ENCODE data around the gene ADAMTSL5.

ADAMTSL5 gene

GRCh38 chr19:1496714-1497577 is 15.9 kb downstream of the ADAMTSL5 start:
- no peak for DNase-seq

GRCh38 chr19:1495799-1496713 is 16.8 kb downstream of the ADAMTSL5 start:
- no peak for DNase-seq

GRCh38 chr19:1495051-1495798 is 17.6 kb downstream of the ADAMTSL5 start:
- no peak for DNase-seq

GRCh38 chr19:1494115-1494815 is 18.6 kb downstream of the ADAMTSL5 start:
- no peak for DNase-seq

GRCh38 chr19:1492474-1493006 is 20.3 kb downstream of the ADAMTSL5 start:
- DNase-seq = no peak

GRCh38 chr19:1491849-1492170 is 21.0 kb downstream of the ADAMTSL5 start:
- DNase-seq = no peak

- DNase-seq = no peak
Observed at GRCh38 chr19:1491114-1491848, 21.5 kb downstream of the ADAMTSL5 start, which contains the start of gene REEP6. REEP6 (plus strand) TSS chr19:1491181; CDS start chr19:1491270, 89 bp downstream.

GRCh38 chr19:1490311-1491113 is 22.3 kb downstream of the ADAMTSL5 start, which contains the start of gene PCSK4:
PCSK4 (minus strand) TSS chr19:1490350; CDS start chr19:1490346, 4 bp downstream.
- DNase-seq = peak; percentile 87 to 100 (median 99)

GRCh38 chr19:1489463-1490310 is 23.1 kb downstream of the ADAMTSL5 start:
- DNase-seq = peak in 1 of 56 donors; percentile 51

- DNase-seq = no peak
Observed at GRCh38 chr19:1488282-1488601, 24.6 kb downstream of the ADAMTSL5 start.

- no peak for DNase-seq
Observed at GRCh38 chr19:1487576-1488281, 25.1 kb downstream of the ADAMTSL5 start.

GRCh38 chr19:1486720-1487575 is 25.9 kb downstream of the ADAMTSL5 start:
- no peak for DNase-seq

GRCh38 chr19:1483979-1484428 is 28.8 kb downstream of the ADAMTSL5 start:
- no peak for DNase-seq

GRCh38 chr19:1483131-1483978 is 29.5 kb downstream of the ADAMTSL5 start:
- DNase-seq = no peak

All from nucleus accumbens (tissue), 56 donors.